Stimulated activated memory B cell treated with anti-CD40 and anti-IgM and Interleukin-4, amounts not matched to agents 10 μg/mL and 1 μg/mL and 100 μg/mL, for 72 hours (primary cell): ENCODE measurements around the gene LGALS7B.
A peak's percentile ranks its signal among the peaks of the same experiment; 100 is the strongest.
"Not testable (repeated sequence)": the region's sequence is repeated elsewhere in the genome, so short reads cannot be mapped to it uniquely, and the experiment has no call there.

Source experiments
- ATAC-seq: fragments of 150-1000 bp; cut with Tn5 transposase; 2 replicates; pipeline ENCODE4 v1.10.0; 2021
- H3K27ac Mint-ChIP-seq: one replicate; pipeline ENCODE4 v1.8.0; 2022; ENCODE audit warnings: mild to moderate bottlenecking, mixed read lengths
- H3K27me3 Mint-ChIP-seq: one replicate; pipeline ENCODE4 v1.8.0; 2022; ENCODE audit warnings: mixed read lengths
- H3K36me3 Mint-ChIP-seq: one replicate; pipeline ENCODE4 v1.8.0; 2022; ENCODE audit warnings: mixed read lengths
- H3K4me1 Mint-ChIP-seq: one replicate; pipeline ENCODE4 v1.8.0; 2022; ENCODE audit warnings: mixed read lengths
- H3K4me3 Mint-ChIP-seq: one replicate; pipeline ENCODE4 v1.8.0; 2022; ENCODE audit warnings: mild to moderate bottlenecking, moderate library complexity, mixed read lengths
- H3K9me3 Mint-ChIP-seq: one replicate; pipeline ENCODE4 v1.8.0; 2022; ENCODE audit warnings: mixed read lengths

The LGALS7B gene

DNA sequence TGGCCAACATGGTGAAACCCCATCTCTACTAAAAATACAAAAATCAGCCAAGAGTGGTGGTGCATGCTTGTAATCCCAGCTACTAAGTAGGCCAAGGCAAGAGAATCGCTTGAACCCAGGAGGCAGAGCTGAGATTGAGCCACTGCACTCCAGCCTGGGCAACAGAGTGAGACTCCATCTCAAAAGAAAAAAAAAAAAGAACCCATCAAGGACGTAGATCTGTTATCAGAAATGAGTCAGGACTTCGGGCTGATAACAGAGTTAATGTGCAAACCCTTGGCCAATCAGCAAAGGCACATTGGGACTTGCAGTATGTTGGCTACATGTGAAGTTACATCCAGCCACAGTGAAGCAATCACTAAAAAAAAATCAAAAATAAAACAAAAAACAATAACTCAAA is 4.8 kb upstream of the LGALS7B start:
- no peaks in the 10 kb centered on the region for H3K9me3 Mint-ChIP-seq
- no peaks in the 10 kb centered on the region for H3K4me1 Mint-ChIP-seq
- no peak overlapping the region for H3K27ac Mint-ChIP-seq
- peaks cover under 1% of the 10 kb centered on the region for H3K27me3 Mint-ChIP-seq
- H3K4me3 Mint-ChIP-seq, result no peak overlapping the region
- no peaks in the 10 kb centered on the region for H3K36me3 Mint-ChIP-seq
- no peak for ATAC-seq

GRCh38 chr19:38785187-38785699 is 3.8 kb upstream of the LGALS7B start:
- H3K27ac Mint-ChIP-seq, result no peak overlapping the region
- no peaks in the 10 kb centered on the region for H3K27me3 Mint-ChIP-seq
- H3K4me3 Mint-ChIP-seq, result no peak overlapping the region
- H3K36me3 Mint-ChIP-seq, result no peaks in the 10 kb centered on the region
- no peaks in the 10 kb centered on the region for H3K9me3 Mint-ChIP-seq
- no peaks in the 10 kb centered on the region for H3K4me1 Mint-ChIP-seq
- ATAC-seq, result no peak

DNA sequence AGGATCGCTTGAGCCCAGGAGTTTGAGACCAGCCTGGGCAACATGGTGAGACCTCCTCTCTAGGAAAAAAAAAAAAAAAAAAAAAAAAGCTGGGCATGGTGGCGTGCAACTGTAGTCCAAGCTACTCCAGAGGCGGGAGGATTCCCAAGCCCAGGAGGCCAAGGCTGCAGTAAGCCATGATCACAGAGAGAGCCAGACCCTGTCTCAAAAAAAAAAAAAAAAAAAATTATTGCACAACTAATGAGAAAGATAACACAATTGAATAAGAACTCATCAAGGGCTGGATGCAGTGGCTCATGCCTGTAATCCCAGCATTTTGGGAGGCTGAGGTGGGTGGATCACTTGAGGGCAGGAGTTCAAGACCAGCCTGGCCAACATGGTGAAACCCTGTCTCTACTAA is 2.9 kb upstream of the LGALS7B start:
- not testable (repeated sequence) for H3K4me3 Mint-ChIP-seq, H3K4me1 Mint-ChIP-seq, H3K27me3 Mint-ChIP-seq, H3K36me3 Mint-ChIP-seq, H3K27ac Mint-ChIP-seq, ATAC-seq, H3K9me3 Mint-ChIP-seq

- no peak for ATAC-seq
- Mint-ChIP-seq H3K4me3 (no peak overlapping the region), H3K27me3 (no peaks in the 10 kb centered on the region)
These were observed 2.3 kb upstream of the LGALS7B start for GRCh38 chr19:38786572-38787265.

GRCh38 chr19:38790507-38791403 is 1.8 kb downstream of the LGALS7B start:
- H3K9me3 Mint-ChIP-seq, H3K4me1 Mint-ChIP-seq, H3K4me3 Mint-ChIP-seq, ATAC-seq, H3K36me3 Mint-ChIP-seq, H3K27me3 Mint-ChIP-seq, H3K27ac Mint-ChIP-seq: not testable (repeated sequence)

More at GRCh38 chr19:38786572-38787265, 2.3 kb upstream of the LGALS7B start:
- H3K36me3 Mint-ChIP-seq, result no peaks in the 10 kb centered on the region
- H3K9me3 Mint-ChIP-seq, result no peaks in the 10 kb centered on the region
- H3K27ac Mint-ChIP-seq, result no peak overlapping the region
- no peaks in the 10 kb centered on the region for H3K4me1 Mint-ChIP-seq

DNA sequence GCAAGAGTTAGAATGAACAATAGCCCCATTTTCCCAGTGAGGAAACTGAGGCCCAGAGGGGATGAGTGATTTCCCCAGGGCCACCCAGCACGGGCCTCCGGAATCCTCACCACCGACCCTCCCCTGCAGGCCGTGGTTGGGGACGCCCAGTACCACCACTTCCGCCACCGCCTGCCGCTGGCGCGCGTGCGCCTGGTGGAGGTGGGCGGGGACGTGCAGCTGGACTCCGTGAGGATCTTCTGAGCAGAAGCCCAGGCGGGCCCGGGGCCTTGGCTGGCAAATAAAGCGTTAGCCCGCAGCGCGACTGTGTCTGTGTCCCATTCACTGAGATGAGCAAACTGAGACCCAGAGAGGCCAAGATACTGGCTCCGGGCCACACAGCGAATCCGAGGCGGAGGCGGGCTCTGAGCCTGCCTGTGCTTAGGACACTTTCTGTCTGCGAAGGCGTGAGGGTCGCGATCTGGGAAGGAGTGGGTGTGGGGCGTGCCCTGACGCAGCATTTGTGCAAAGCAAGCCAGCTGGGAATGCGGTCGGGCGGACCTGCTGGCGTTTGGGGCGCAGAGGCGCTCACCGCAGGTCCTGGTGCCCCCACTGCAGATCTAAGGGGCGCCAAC is 2.6 kb downstream of the LGALS7B start:
- H3K27me3 Mint-ChIP-seq, H3K36me3 Mint-ChIP-seq, H3K27ac Mint-ChIP-seq, H3K4me1 Mint-ChIP-seq, H3K4me3 Mint-ChIP-seq, H3K9me3 Mint-ChIP-seq: not testable (repeated sequence)
- peak; percentile 88 for ATAC-seq

GRCh38 chr19:38792250-38793111 is 3.5 kb downstream of the LGALS7B start:
- H3K27ac Mint-ChIP-seq, result no peak overlapping the region
- peak; percentile 44 for ATAC-seq
- H3K9me3 Mint-ChIP-seq, result no peaks in the 10 kb centered on the region
- H3K27me3 Mint-ChIP-seq, result no peaks in the 10 kb centered on the region
- no peaks in the 10 kb centered on the region for H3K36me3 Mint-ChIP-seq
- H3K4me3 Mint-ChIP-seq, result peak overlapping the region; percentile 72
- no peaks in the 10 kb centered on the region for H3K4me1 Mint-ChIP-seq

DNA sequence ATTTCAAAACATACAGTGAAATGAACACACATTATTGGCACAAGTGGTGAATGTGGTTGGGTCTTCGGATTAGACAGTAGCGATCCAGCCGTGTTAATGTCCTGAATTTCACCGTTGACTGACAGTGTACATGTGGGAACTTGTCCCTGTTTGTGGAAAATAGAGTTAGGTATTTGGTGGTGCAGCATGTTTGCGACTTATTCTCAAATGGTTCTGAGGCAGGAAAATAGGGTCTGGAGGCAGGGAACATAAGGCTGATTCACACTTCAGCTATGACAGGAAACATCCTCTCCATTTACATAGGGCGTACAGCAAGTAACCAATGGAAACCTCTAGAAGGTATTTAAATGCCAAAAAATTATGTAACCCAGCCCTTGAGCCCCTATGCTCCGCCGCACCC is 4.2 kb downstream of the LGALS7B start:
- no peak for ATAC-seq
- H3K36me3 Mint-ChIP-seq, result no peaks in the 10 kb centered on the region
- H3K27me3 Mint-ChIP-seq, result no peaks in the 10 kb centered on the region
- H3K4me3 Mint-ChIP-seq, result peak overlapping the region; percentile 12
- H3K4me1 Mint-ChIP-seq, result no peaks in the 10 kb centered on the region
- H3K27ac Mint-ChIP-seq, result no peak overlapping the region
- no peaks in the 10 kb centered on the region for H3K9me3 Mint-ChIP-seq

DNA sequence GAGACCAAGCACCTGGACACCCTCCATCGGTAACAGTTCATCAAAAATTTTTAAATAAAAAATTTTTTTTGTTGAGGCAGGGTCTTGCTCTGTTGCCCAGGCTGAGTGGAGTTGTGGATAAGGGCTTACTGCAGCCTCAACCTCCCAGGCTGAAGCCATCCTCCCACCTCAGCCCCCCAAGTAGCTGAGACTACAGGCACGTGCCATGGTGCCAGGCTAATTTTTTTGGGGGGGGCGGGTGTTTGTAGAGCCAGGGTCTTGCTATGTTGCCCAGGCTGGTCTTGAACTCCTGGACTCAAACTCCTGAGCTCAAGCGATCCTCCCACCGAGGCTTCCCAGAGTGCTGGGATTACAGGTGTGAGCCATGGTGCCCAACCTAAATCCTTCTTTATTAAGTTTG is 4.7 kb downstream of the LGALS7B start:
- no peaks in the 10 kb centered on the region for H3K27me3 Mint-ChIP-seq
- H3K36me3 Mint-ChIP-seq, result no peaks in the 10 kb centered on the region
- H3K27ac Mint-ChIP-seq, result no peak overlapping the region
- no peaks in the 10 kb centered on the region for H3K4me1 Mint-ChIP-seq
- ATAC-seq, result no peak
- H3K4me3 Mint-ChIP-seq, result no peak overlapping the region
- H3K9me3 Mint-ChIP-seq, result no peaks in the 10 kb centered on the region

DNA sequence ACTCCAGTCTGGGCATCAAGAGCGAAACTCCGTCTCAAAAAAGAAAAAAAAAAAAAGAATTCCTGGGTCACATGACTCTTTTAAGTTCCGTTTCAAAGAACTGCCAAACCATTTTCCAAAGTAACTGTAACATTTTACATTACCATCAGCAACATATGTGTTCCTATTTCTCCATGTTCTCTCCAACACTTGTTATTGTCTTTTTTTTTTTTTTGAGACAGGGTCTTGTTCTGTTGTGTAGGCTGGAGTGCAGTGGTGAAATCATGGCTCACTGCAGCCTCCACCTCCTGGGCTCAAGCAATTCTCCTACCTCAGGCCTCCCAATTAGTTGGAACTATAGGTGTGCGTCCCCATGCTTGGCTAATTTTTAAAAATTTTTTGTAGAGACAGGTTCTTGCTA is 6.5 kb downstream of the LGALS7B start:
- Mint-ChIP-seq H3K27ac (no peak overlapping the region), H3K36me3 (no peaks in the 10 kb centered on the region), H3K4me1 (no peaks in the 10 kb centered on the region)

DNA sequence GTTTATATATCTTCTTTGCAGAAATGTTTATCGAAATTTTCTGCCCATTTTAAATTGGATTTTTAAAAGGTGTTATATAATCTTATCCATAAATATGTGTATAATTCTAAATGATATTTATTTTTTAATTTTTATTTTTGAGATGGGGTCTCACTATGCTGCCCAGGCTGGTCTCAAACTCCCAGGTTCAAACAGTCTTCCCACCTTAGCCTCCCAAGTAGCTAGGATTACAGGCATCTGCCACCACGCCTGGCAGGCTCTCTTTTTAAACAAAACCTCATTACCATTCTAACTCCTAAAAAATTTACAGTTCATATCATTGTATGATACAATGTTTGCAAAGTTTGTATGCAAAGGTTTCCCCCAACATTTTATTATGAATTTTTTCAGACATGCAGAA is 7.2 kb downstream of the LGALS7B start:
- no peaks in the 10 kb centered on the region for H3K9me3 Mint-ChIP-seq
- no peak for ATAC-seq
- no peak overlapping the region for H3K27ac Mint-ChIP-seq
- no peak overlapping the region for H3K4me3 Mint-ChIP-seq
- no peaks in the 10 kb centered on the region for H3K36me3 Mint-ChIP-seq
- no peaks in the 10 kb centered on the region for H3K27me3 Mint-ChIP-seq
- H3K4me1 Mint-ChIP-seq, result no peaks in the 10 kb centered on the region

More for the DNA sequence above, 6.5 kb downstream of the LGALS7B start:
- Mint-ChIP-seq H3K4me3 (no peak overlapping the region), H3K9me3 (no peaks in the 10 kb centered on the region), H3K27me3 (no peaks in the 10 kb centered on the region)
- no peak for ATAC-seq

GRCh38 chr19:38797781-38798180 is 8.8 kb downstream of the LGALS7B start:
- H3K27me3 Mint-ChIP-seq, H3K36me3 Mint-ChIP-seq, ATAC-seq, H3K4me1 Mint-ChIP-seq, H3K27ac Mint-ChIP-seq, H3K4me3 Mint-ChIP-seq, H3K9me3 Mint-ChIP-seq: not testable (repeated sequence)

- H3K4me1 Mint-ChIP-seq, result no peaks in the 10 kb centered on the region
- no peaks in the 10 kb centered on the region for H3K36me3 Mint-ChIP-seq
- no peak for ATAC-seq
- H3K9me3 Mint-ChIP-seq, result no peaks in the 10 kb centered on the region
- H3K27me3 Mint-ChIP-seq, result no peaks in the 10 kb centered on the region
- no peak overlapping the region for H3K4me3 Mint-ChIP-seq
- no peak overlapping the region for H3K27ac Mint-ChIP-seq
These were observed 10.1 kb downstream of the LGALS7B start for GRCh38 chr19:38799104-38799503.

DNA sequence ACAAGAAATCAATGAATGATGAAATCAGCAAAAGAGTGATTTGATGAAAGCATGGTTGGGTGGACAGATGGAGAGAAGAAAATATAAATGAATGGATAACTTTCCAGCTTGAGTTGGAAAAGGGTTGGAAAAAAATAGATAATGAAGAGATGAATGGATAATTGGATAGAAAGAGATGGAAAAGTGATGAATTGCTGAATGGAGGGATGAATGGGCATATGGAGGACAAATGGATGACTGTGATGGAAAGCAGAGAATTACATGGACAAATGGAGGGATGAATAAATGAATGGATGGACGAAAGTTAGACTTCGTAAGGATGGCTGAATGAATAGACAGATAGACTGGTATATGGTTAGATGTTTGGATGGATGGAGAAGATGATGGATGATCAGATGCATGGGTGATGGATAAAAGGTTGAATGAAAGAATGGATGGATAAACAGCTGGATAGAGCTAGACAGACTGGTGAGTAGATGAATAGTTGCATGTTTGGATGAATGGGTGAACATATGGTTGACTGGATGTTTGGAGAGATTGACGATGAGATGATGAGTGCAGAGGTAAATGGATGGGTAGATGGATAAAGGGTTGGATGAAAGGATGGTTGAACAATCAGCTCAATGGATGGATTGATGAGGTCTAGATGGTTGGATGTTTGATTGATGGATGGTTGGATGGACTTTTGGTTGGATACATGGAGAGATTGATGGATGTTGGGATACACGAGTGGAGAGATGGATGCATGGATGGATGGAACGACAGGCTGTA is 11.8 kb downstream of the LGALS7B start:
- Mint-ChIP-seq H3K4me3 (no peak overlapping the region), H3K36me3 (no peaks in the 10 kb centered on the region), H3K27ac (no peak overlapping the region), H3K4me1 (peaks cover 6% of the 10 kb centered on the region), H3K27me3 (no peaks in the 10 kb centered on the region), H3K9me3 (no peaks in the 10 kb centered on the region)
- no peak for ATAC-seq
